SKM-1 treated with dmso at 0.1 percent for 144 hours (cell line): ENCODE data around the gene TPM2.

Experiments
- DNase-seq: peaks from one replicate; lab custom pipeline; 2025; ENCODE audit not compliant: unreplicated experiment; lab: John Stamatoyannopoulos, UW

TPM2 gene

DNA sequence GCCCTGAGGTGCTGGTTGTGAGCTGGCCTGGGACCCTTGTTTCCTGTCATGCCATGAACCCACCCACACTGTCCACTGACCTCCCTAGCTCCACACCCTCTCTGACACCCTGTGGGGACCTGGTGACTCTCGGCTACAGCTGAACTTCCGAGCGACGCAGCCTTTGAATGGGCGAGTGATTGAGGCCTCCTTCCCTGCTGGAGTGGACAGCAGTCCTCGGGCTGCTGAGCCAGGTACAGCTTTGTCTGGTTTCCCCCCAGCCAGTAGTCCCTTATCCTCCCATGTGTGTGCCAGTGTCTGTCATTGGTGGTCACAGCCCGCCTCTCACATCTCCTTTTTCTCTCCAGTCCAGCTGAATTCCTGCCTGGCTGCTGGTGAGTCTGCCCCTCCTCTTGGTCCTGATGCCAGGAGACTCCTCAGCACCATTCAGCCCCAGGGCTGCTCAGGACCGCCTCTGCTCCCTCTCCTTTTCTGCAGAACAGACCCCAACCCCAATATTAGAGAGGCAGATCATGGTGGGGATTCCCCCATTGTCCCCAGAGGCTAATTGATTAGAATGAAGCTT, 9.9 kb downstream of the TPM2 start:
- DNase-seq: no peak

DNA sequence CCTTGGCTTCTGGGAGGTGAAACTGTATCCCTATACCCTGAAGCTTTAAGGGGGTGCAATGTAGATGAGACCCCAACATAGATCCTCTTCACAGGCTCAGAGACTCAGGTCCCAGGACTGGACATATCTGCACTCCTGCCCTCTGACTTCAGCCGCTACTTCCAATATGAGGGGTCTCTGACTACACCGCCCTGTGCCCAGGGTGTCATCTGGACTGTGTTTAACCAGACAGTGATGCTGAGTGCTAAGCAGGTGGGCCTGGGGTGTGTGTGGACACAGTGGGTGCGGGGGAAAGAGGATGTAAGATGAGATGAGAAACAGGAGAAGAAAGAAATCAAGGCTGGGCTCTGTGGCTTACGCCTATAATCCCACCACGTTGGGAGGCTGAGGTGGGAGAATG, 10.6 kb downstream of the TPM2 start:
- no peak for DNase-seq

DNA sequence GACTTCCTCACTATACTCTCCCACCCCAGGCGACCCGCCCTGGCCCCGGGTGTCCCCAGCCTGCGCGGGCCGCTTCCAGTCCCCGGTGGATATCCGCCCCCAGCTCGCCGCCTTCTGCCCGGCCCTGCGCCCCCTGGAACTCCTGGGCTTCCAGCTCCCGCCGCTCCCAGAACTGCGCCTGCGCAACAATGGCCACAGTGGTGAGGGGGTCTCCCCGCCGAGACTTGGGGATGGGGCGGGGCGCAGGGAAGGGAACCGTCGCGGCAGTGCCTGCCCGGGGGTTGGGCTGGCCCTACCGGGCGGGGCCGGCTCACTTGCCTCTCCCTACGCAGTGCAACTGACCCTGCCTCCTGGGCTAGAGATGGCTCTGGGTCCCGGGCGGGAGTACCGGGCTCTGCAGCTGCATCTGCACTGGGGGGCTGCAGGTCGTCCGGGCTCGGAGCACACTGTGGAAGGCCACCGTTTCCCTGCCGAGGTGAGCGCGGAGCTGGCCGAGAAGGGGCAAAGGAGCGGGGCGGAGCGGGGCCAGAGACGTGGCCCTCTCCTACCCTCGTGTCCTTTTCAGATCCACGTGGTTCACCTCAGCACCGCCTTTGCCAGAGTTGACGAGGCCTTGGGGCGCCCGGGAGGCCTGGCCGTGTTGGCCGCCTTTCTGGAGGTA, 13.9 kb downstream of the TPM2 start:
- no peak for DNase-seq

DNA sequence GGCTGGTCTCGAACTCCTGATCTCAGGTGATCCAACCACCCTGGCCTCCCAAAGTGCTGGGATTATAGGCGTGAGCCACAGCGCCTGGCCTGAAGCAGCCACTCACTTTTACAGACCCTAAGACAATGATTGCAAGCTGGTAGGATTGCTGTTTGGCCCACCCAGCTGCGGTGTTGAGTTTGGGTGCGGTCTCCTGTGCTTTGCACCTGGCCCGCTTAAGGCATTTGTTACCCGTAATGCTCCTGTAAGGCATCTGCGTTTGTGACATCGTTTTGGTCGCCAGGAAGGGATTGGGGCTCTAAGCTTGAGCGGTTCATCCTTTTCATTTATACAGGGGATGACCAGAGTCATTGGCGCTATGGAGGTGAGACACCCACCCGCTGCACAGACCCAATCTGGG, 14.5 kb downstream of the TPM2 start:
- DNase-seq: no peak

DNA sequence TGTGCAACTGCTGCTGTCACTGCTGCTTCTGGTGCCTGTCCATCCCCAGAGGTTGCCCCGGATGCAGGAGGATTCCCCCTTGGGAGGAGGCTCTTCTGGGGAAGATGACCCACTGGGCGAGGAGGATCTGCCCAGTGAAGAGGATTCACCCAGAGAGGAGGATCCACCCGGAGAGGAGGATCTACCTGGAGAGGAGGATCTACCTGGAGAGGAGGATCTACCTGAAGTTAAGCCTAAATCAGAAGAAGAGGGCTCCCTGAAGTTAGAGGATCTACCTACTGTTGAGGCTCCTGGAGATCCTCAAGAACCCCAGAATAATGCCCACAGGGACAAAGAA, 15.7 kb downstream of the TPM2 start:
- DNase-seq: no peak

DNA sequence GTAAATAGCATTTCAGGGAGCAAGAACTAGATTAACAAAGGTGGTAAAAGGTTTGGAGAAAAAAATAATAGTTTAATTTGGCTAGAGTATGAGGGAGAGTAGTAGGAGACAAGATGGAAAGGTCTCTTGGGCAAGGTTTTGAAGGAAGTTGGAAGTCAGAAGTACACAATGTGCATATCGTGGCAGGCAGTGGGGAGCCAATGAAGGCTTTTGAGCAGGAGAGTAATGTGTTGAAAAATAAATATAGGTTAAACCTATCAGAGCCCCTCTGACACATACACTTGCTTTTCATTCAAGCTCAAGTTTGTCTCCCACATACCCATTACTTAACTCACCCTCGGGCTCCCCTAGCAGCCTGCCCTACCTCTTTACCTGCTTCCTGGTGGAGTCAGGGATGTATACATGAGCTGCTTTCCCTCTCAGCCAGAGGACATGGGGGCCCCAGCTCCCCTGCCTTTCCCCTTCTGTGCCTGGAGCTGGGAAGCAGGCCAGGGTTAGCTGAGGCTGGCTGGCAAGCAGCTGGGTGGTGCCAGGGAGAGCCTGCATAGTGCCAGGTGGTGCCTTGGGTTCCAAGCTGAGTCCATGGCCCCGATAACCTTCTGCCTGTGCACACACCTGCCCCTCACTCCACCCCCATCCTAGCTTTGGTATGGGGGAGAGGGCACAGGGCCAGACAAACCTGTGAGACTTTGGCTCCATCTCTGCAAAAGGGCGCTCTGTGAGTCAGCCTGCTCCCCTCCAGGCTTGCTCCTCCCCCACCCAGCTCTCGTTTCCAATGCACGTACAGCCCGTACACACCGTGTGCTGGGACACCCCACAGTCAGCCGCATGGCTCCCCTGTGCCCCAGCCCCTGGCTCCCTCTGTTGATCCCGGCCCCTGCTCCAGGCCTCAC, 16.3 kb downstream of the TPM2 start, which contains the start of gene CA9:
Gene CA9, plus strand, starts transcription at position 797 of the 893 bp plus-strand sequence. Its CDS starts 32 bp downstream, at position 829.
- no peak for DNase-seq

DNA sequence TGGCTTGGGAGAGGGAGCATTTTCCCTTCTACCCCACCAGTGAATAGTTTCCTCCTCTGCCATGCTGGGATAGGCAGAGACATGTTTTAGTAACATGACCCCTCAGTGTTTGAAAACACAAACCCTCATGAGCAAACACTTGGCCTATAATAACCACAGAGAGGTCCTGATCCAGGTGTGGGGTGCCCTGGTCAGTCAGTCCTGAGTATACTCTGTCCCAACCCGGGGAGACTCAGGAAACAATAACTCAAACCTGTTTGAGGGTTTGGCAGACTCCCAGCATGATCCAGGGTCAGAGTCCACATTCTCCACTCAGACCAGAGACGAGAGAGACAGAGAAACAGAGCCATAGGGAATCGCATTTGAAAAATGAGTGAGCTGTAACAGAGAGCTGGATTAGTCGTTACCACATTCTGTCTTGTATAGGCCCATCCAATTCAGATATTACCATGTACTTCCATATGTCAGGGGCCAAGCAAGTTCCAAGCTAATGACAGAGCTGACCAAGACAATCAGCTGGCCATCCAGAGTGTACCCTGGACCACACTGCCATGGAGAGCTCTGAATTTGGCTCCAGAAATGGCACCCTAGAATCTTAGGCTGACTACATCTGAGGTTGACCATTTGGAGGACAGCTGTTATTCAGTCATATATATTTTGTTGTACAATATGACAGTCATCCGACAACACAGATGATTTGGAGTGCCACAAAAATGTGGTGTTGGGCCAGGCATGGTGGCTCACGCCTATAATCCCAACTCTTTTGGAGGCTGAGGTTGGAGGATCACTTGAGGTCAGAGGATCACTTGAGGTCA, 20.2 kb downstream of the TPM2 start:
- DNase-seq: no peak

DNA sequence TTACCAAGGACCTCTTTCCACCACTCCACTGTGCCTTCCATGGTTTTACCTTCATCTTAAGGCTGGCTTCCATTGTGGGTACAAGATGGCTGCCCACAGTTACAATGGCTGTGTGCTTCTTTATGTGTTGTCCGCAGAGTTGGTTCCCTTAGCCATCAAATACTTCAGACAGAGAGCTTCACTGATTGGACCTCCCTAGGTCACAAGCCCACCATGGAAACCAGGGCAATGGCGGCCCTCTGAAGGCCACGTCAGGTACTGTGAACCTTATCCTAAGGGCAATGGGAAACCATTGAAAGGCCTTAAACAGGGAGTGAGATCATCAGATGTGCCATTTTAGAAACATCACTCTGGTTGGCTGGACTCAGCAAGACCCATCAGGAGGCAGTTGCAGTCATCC, 21.8 kb downstream of the TPM2 start:
- no peak for DNase-seq

DNA sequence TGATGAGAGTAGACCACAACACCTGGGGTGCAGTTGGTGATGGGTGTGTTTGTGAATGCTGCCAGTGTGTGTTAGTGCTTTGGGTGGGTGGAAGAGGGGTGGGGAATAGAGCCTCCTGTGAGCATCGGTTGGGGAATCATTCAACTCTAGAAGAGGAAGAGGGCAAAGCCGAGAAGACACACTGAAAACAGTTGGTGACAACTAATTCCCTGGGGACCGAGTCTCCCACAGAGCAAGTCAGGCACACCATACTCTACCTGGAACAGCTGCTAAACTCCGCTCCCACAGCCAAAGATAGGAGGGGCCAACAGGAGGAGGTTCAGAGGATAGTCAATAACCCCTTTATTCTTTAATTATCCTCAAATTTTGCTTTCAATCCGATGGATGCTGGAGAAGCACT, 23.2 kb downstream of the TPM2 start:
- no peak for DNase-seq

DNA sequence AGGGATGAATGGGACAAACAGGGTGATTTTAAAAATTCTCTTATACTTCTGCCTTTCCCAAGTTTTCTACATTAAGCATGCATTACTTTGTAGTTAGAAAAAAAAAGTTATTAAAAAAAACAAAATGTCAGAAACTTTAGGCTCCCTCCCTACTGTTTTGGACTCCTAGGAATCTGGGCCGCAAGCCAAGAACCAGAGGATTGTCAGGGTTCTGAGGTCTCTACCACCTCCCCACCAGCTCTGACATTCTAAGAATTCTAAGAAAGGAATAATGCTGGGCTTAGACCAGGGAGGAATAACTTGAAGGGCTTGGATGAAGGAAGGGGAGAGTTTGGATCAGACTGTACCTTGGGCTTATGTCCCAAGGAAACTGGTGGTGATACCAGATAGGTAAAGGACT, 23.7 kb downstream of the TPM2 start:
- no peak for DNase-seq

DNA sequence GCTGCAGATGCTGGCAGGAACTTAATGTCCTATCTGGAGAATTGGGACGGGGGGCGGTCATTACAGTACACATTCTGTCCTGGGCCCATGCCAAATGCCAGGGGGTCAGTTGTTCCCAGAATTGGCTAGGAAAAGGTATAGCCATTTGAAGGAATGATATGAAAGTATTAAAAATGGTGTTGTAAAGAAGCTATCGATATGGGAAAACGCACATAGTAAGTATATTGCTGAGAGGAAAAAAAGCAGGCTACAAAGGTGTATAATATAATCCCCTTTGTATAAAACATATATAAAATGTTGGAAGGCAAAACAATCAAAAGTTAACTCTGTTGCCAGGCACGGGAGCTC, 24.3 kb downstream of the TPM2 start:
- DNase-seq: no peak

DNA sequence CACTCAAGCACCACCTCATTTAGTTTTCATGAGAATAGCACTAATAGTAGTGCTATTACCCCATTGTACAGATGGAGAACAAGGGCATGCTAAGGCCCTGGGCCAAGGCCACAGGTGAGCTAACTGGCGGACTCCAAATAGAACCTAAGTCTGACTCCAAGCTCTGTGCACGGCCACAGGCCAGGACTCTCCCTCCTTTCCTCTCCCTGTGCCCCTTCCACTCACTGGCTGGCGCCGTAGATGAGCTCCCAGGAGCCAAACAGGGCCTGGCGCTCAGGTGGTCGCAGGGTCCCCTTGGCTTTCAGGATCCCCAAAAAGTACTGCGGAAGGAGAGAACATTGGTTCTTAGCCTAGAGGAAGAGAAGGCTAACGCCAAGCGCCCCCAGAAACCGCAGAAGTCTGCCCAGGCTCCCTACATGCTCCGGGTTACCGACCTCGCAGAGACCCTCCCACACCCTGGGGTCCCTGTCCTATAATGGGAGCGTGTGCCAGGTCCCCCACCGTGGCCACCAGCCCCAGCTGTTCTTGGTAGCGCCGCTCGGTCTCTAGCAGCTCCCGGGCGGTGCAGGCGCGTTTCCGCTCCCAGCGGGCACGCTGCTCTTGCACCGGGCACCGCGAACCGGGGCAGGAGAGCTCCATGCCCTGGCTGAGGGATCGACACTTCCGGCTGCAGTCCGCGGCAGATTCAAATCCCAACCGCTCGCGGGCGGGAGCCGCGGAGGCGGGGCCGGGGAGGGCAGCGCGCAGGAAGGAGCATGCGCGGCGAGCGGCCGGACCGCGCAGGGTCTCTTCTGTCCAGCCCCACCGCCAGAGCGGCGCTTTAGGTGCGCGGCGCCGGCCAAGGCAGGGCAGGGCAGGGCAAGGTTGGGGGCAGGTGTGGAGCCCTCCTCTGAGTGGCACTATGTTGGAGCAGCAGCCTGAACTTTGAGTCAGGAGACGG, 24.9 kb downstream of the TPM2 start, which contains the start of gene ARHGEF39:
Gene ARHGEF39, minus strand, starts transcription at position 665 of the 940 bp plus-strand sequence. Its CDS starts 26 bp downstream, at position 639.
- DNase-seq: peak; percentile 82

DNA sequence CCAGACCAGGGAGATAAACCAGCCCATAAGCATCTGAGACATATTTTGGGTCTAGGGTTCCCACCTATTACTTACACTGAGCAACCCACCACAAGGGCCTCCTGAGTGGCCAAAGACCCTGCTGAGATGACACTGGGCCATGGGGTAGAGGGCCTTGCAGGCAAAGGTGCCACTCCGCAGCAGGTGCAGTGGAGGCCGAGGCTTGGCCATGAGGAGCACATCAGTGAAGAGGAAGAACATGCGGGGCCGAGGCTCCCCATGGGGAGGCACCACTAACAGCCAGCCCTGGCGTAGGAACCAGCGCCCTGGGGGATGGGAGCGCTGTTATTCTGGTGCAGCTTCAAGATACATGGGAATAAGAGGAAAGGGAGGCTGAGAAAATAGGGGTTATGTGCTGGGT, 27.3 kb downstream of the TPM2 start:
- no peak for DNase-seq

DNA sequence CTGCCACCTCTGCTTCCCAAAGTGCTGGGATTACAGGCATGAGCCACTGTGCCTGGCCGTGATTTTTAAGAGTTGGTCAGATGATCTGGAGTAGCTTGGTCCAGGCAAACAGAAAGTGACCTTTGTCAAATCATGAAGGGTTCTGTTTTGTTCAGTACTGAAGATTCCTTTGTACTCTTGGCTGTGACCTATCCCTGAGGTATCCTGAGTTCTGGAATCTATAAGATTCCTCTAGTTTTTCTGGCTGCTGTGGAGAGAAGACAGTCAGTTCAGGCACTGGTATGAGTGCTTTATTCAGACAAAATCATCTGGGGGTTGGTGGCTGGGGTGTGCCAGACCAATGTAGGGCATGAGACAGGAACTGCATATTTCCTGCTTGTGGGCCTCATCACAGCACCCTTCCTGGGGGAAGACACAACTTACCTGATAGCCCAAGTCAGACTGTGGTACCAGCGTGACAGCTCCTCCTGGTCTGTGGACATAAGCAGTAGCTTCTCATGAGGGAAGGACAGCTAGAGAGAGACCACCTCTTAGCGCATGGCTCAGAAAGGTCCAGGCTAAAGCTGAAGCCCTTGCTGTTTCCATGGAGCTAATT, 27.9 kb downstream of the TPM2 start:
- no peak for DNase-seq

DNA sequence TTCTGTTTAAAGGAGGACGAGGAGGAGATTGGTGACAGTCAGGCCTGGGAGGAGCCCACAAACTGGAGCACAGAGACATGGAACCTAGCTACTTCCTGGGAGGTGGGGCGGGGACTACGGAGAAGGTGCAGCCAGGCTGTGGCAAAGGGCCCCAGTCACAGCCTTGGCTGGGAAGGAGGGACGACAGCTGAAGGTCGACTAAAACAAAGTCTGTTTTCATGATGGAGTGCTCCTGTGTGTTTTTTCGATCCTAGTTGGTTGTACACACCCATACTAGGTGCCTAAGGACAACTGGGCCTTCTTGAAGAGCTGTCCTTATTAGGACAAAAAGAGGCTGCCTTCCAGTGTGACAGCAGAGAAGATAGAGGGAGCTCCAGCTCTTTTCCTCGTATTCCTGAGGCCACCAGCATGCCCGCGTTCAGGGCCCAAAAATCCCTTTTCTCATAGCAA, 28.7 kb downstream of the TPM2 start:
- DNase-seq: no peak

DNA sequence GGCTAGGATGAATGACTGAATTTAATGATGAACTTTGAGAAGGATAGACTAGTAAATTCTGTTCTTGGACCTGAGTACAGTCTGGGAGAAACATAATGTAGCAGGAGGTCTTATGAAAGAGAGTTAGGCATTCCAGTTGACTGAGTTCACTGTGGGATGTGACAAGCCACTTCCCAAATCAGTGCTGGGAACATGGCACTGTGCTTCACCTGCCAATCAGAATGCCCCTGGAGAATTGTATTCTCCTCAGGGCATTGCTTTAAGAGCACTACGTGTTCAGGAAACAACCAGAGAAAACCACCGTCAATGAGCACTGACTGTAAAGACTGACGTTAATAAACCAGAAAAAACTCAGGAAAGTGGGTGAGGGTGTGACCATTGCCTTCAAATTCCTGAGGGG, 30.4 kb downstream of the TPM2 start:
- DNase-seq: no peak

DNA sequence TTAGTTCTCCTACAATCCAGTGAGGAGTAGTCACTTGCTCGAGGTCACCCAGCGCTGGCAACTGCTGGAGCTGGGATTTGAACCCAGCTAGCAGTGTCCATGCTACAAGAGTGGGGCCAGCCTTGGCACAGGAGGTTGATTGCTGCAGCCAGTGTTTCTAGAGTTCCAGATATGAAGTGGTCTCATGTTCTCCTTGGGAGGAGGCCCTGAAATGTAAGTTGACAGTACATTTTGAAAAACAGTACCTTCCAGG, 30.8 kb downstream of the TPM2 start:
- no peak for DNase-seq

DNA sequence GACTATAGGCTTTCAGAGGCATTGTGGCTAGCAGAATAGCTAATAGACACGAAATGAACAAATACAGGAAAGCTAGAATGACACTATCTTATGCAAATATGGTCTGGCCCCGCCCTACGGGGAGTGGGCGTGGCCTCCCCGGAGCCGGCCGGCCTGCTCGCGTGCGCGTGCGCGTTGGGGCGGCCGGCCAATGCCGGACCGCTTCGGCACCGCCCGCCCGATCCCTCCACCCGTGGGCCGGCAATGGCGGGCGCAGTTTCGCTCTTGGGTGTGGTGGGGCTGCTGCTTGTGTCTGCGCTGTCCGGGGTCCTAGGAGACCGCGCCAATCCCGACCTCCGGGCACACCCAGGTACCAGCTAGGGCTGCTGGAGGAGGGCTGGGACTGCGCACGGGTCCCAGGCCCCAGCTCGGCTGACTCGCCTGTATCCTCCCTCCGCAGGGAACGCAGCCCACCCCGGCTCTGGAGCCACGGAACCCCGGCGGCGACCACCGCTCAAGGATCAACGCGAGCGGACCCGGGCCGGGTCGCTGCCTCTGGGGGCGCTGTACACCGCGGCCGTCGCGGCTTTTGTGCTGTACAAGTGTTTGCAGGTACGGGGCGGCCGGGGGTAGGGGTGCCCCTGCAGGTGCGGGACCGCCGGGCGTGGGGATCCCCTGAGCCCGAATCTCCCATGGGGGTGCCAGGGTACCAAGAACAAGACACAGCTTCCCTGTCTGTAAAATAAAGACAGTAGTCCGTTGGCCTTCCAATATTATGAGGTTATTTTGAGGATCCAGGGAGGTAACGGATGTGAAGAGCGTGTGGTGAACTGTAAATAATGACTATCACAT, 31.4 kb downstream of the TPM2 start, which contains the start of gene CCDC107:
Gene CCDC107, plus strand, starts transcription at position 156 of the 831 bp plus-strand sequence. Its CDS starts 88 bp downstream, at position 244.
- DNase-seq: peak; percentile 68

DNA sequence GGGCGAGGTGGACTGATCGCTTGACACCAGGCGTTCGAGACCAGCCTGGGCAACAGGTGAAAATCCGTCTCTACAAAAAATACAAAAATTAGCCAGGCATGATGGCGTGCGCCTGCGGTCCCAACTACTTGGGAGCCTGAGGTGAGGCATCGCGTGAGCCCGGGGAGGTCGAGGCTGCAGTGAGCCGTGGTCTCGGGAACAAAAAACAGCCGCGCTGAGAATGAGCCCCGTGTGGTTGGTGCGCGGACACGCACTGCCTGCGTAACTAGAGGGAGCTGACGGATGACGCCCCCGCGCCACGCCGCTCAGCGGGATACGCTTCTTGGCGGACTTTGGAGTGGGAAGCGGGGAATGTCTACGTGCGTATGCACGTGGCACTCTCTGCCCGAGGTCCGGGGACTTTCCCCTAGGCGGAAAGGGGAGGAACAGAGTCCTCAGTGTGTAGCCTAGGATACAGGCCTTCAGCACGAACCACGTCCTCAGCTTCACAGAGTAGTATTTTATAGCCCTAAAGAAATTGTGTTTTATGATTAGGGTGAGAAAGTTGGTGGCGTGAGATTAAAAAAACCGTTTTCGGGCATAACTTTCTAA, 32.1 kb downstream of the TPM2 start, which contains the start of gene RMRP:
Gene RMRP, minus strand, starts transcription at position 474 of the 591 bp plus-strand sequence.
- peak; percentile 97 for DNase-seq
